H1 (cell line): ENCODE results near the gene OR4C6. TPM values are rescaled to one million over a fixed set of nuclear protein-coding genes. Genes with fewer than 3 reads are reported as not detected.

ENCODE experiments used
- CTCF ChIA-PET: fragments of 300-600 bp; sonication (Branson Sonifier 250); formaldehyde crosslinking; loops from one replicate; lab custom pipeline; 2021; ENCODE audit not compliant: partially characterized antibody; lab: Charles Lee
- POLR2A ChIA-PET: fragments of 300-600 bp; sonication (Branson Sonifier 250); formaldehyde crosslinking; loops from one replicate; lab custom pipeline; 2021; ENCODE audit warnings: inconsistent platforms; ENCODE audit not compliant: partially characterized antibody; lab: Charles Lee
- DNase-seq, 2 experiments: peaks; one replicate each; pipeline versions ENCODE4 v3.0.0 to v3.0.0-alpha.2; 2010 to 2022; ENCODE audit warnings: low spot score in 2 of 2, low read depth in 1 of 2, mixed read lengths in 1 of 2
- FAIRE-seq: peaks from 2 replicates; lab custom pipeline; 2011; peaks lifted over from hg19 to GRCh38; lab: Jason Lieb, UNC
- H2AFZ ChIP-seq: 2 replicates; pipeline ENCODE4 v1.8.1; 2012; ENCODE audit warnings: low read length, inconsistent platforms
- H2AK5ac ChIP-seq: 2 replicates; pipeline ENCODE4 v1.6.1; 2013; ENCODE audit warnings: low read depth, low read length
- H2BK120ac ChIP-seq: replicated peaks from 2 replicates; pipeline ENCODE3; 2013; ENCODE audit warnings: low read depth, low read length, inconsistent platforms
- H2BK12ac ChIP-seq: 2 replicates; pipeline ENCODE4 v1.6.1; 2013; ENCODE audit warnings: low read depth, low read length
- H2BK15ac ChIP-seq: 2 replicates; pipeline ENCODE4 v1.6.1; 2013; ENCODE audit warnings: low read length
- H2BK20ac ChIP-seq: 2 replicates; pipeline ENCODE4 v1.6.1; 2013; ENCODE audit warnings: low read length
- H2BK5ac ChIP-seq: 2 replicates; pipeline ENCODE4 v1.6.1; 2013; ENCODE audit warnings: low read depth, low read length
- H3K14ac ChIP-seq: 2 replicates; pipeline ENCODE4 v1.6.1; 2013; ENCODE audit warnings: inconsistent platforms; ENCODE audit not compliant: insufficient read length
- H3K18ac ChIP-seq: 2 replicates; pipeline ENCODE4 v1.6.1; 2013; ENCODE audit warnings: low read length; ENCODE audit errors: extremely low read depth
- H3K23ac ChIP-seq: 2 replicates; pipeline ENCODE4 v1.6.1; 2013; ENCODE audit warnings: inconsistent platforms; ENCODE audit not compliant: insufficient read length
- H3K23me2 ChIP-seq: 2 replicates; pipeline ENCODE4 v1.6.1; 2013; ENCODE audit warnings: low read depth, low read length
- H3K27ac ChIP-seq: 2 replicates; pipeline ENCODE4 v1.6.1; 2011; ENCODE audit warnings: low read depth, low read length, inconsistent platforms
- H3K27me3 ChIP-seq, 4 experiments: replicated peaks in 1 of 4; 1 replicate in 1 of 4; 2 replicates in 3 of 4; pipeline versions ENCODE4 v1.6.1 to v1.8.1; 2011 to 2013; ENCODE audit warnings: low read length in 3 of 4, mild to moderate bottlenecking in 3 of 4, inconsistent platforms in 2 of 4, mixed read lengths in 2 of 4, moderate library complexity in 1 of 4; ENCODE audit not compliant: control insufficient read depth in 3 of 4, insufficient read depth in 3 of 4; ENCODE audit errors: extremely low read depth in 1 of 4
- H3K36me3 ChIP-seq, 4 experiments: 2 replicates each; pipeline versions ENCODE4 v1.6.1 to v1.8.1; 2011 to 2013; ENCODE audit warnings: mild to moderate bottlenecking in 4 of 4, low read length in 3 of 4, moderate library complexity in 2 of 4, control low read depth in 1 of 4, inconsistent platforms in 1 of 4; ENCODE audit not compliant: insufficient read depth in 4 of 4, control insufficient read depth in 2 of 4
- H3K4ac ChIP-seq: replicated peaks from 2 replicates; pipeline ENCODE3; 2013; ENCODE audit warnings: low read length, low read depth, mixed read lengths, inconsistent platforms; ENCODE audit not compliant: insufficient read length
- H3K4me1 ChIP-seq, 4 experiments: replicated peaks in 1 of 4; 1 replicate in 1 of 4; 2 replicates in 3 of 4; pipeline versions ENCODE4 v1.6.1 to v1.8.1; 2011 to 2013; ENCODE audit warnings: low read length in 3 of 4, inconsistent platforms in 2 of 4, mixed read lengths in 1 of 4; ENCODE audit not compliant: insufficient read depth in 4 of 4, control insufficient read depth in 3 of 4
- H3K4me2 ChIP-seq, 2 experiments: 2 replicates each; pipeline versions ENCODE4 v1.6.1 to v1.8.1; 2011 to 2013; ENCODE audit warnings: low read depth in 2 of 2, low read length in 2 of 2, control low read depth in 1 of 2, inconsistent platforms in 1 of 2, mild to moderate bottlenecking in 1 of 2; ENCODE audit not compliant: insufficient read depth in 1 of 2
- H3K4me3 ChIP-seq, 4 experiments: fragments of 200-600, 300-600 bp in 1 of 4; sonication (generic), shearing (Covaris generic), sonication (Bioruptor Twin) in 1 of 4; 2 replicates each; pipeline versions ENCODE4 v1.5.1 to v1.8.1; 2011 to 2016; ENCODE audit warnings: low read length in 4 of 4, low read depth in 3 of 4, control low read depth in 2 of 4, inconsistent platforms in 2 of 4, mild to moderate bottlenecking in 2 of 4, mixed read lengths in 1 of 4, moderate library complexity in 1 of 4; ENCODE audit not compliant: insufficient read depth in 2 of 4; ENCODE audit errors: extremely low read depth in 1 of 4
- H3K56ac ChIP-seq: replicated peaks from 2 replicates; pipeline ENCODE3; 2013; ENCODE audit warnings: low read depth, mild to moderate bottlenecking, mixed read lengths, low read length, inconsistent platforms; ENCODE audit not compliant: insufficient read length
- H3K79me1 ChIP-seq: 2 replicates; pipeline ENCODE4 v1.6.1; 2013; ENCODE audit warnings: low read depth, low read length, control low read depth
- H3K79me2 ChIP-seq, 2 experiments: 2 replicates each; pipeline versions ENCODE4 v1.6.1 to v1.8.1; 2012 to 2013; ENCODE audit warnings: low read length in 2 of 2, mild to moderate bottlenecking in 2 of 2, inconsistent platforms in 1 of 2; ENCODE audit not compliant: insufficient read depth in 2 of 2, control insufficient read depth in 1 of 2
- H3K9ac ChIP-seq, 4 experiments: replicated peaks in 1 of 4; 1 replicate in 1 of 4; 2 replicates in 3 of 4; pipeline versions ENCODE4 v1.6.1 to v1.8.1; 2011 to 2013; ENCODE audit warnings: low read depth in 3 of 4, low read length in 3 of 4, control low read depth in 2 of 4, mild to moderate bottlenecking in 2 of 4, moderate library complexity in 2 of 4, inconsistent platforms in 1 of 4; ENCODE audit errors: extremely low read depth in 1 of 4
- H3K9me3 ChIP-seq, 2 experiments: 2 replicates each; pipeline versions ENCODE4 v1.6.1 to v1.8.1; 2012 to 2013; ENCODE audit warnings: mild to moderate bottlenecking in 2 of 2, moderate library complexity in 2 of 2, control low read depth in 1 of 2, inconsistent platforms in 1 of 2, low read depth in 1 of 2, low read length in 1 of 2, mixed read lengths in 1 of 2; ENCODE audit not compliant: insufficient read depth in 2 of 2
- H4K20me1 ChIP-seq, 2 experiments: replicated peaks in 1 of 2; 2 replicates each; pipeline versions ENCODE3 to v1.8.1; 2011 to 2013; ENCODE audit warnings: inconsistent platforms in 2 of 2, low read length in 2 of 2, mild to moderate bottlenecking in 1 of 2; ENCODE audit not compliant: insufficient read depth in 2 of 2, control insufficient read depth in 1 of 2
- H4K5ac ChIP-seq: 2 replicates; pipeline ENCODE4 v1.6.1; 2013; ENCODE audit warnings: low read length, low read depth, mixed read lengths, inconsistent platforms; ENCODE audit not compliant: insufficient read length
- H4K8ac ChIP-seq: 2 replicates; pipeline ENCODE4 v1.8.0; 2013; ENCODE audit warnings: mild to moderate bottlenecking, moderate library complexity, low read length, inconsistent platforms; ENCODE audit not compliant: insufficient read depth; ENCODE audit errors: extremely low read depth
- H4K91ac ChIP-seq: replicated peaks from 2 replicates; pipeline ENCODE3; 2013; ENCODE audit warnings: low read length, mixed read lengths, inconsistent platforms; ENCODE audit not compliant: insufficient read length
- CEBPB ChIP-seq: IDR thresholded peaks from 2 replicates; pipeline ENCODE4 v1.6.1; 2012; ENCODE audit warnings: low read depth, low read length
- CTBP2 ChIP-seq: IDR thresholded peaks from 2 replicates; pipeline ENCODE4 v1.7.0; 2011; ENCODE audit warnings: borderline replicate concordance, mild to moderate bottlenecking, moderate library complexity, mixed read lengths, low read length; ENCODE audit not compliant: insufficient read depth, insufficient read length
- EP300 ChIP-seq, 2 experiments: IDR thresholded peaks; 1 replicate in 1 of 2; 2 replicates in 1 of 2; pipeline ENCODE4 v1.6.1; 2011 to 2012; ENCODE audit warnings: low read depth in 2 of 2, low read length in 2 of 2, mild to moderate bottlenecking in 2 of 2, borderline replicate concordance in 1 of 2, inconsistent platforms in 1 of 2, moderate library complexity in 1 of 2
- FOSL1 ChIP-seq: IDR thresholded peaks from 2 replicates; pipeline ENCODE4 v1.6.1; 2011; ENCODE audit warnings: mild to moderate bottlenecking, low read depth, low read length, moderate library complexity; ENCODE audit not compliant: insufficient read depth
- GABPA ChIP-seq: IDR thresholded peaks from 2 replicates; pipeline ENCODE4 v1.6.1; 2011; ENCODE audit warnings: mild to moderate bottlenecking, low read length, moderate library complexity, borderline replicate concordance; ENCODE audit not compliant: insufficient read depth
- KDM1A ChIP-seq: fragments of 200-600, 300-600 bp; sonication (generic); IDR thresholded peaks from 2 replicates; pipeline ENCODE4 v1.7.1; 2016; ENCODE audit warnings: mild to moderate bottlenecking, low read length, borderline replicate concordance
- KDM4A ChIP-seq: IDR thresholded peaks from one replicate; pipeline ENCODE4 v1.7.1; 2012; ENCODE audit warnings: low read depth, mild to moderate bottlenecking, moderate library complexity, low read length, inconsistent platforms; ENCODE audit not compliant: severe bottlenecking
- MAFK ChIP-seq: IDR thresholded peaks from 2 replicates; pipeline ENCODE4 v1.6.1; 2012; ENCODE audit warnings: low read depth, mild to moderate bottlenecking, improper control_type of control experiment, low read length
- POLR2A ChIP-seq, 2 experiments: IDR thresholded peaks; 1 replicate in 1 of 2; 2 replicates in 1 of 2; pipeline ENCODE4 v1.6.1; 2011; ENCODE audit warnings: low read depth in 2 of 2, low read length in 2 of 2, mild to moderate bottlenecking in 2 of 2; ENCODE audit errors: control extremely low read depth in 1 of 2
- SIX5 ChIP-seq: IDR thresholded peaks from 2 replicates; pipeline ENCODE4 v1.6.1; 2011; ENCODE audit warnings: mild to moderate bottlenecking, low read depth, low read length
- SP1 ChIP-seq: IDR thresholded peaks from 2 replicates; pipeline ENCODE4 v1.6.1; 2011; ENCODE audit warnings: low read depth, low read length
- SP2 ChIP-seq: IDR thresholded peaks from 2 replicates; pipeline ENCODE4 v1.6.1; 2012; ENCODE audit warnings: mild to moderate bottlenecking, low read length, inconsistent platforms
- SUZ12 ChIP-seq: fragments of 200-600 bp; sonication (generic); IDR thresholded peaks from 2 replicates; pipeline ENCODE4 v1.6.1; 2012; ENCODE audit warnings: mild to moderate bottlenecking, inconsistent platforms, low read length, moderate library complexity, mixed read lengths
- TBP ChIP-seq: IDR thresholded peaks from 2 replicates; pipeline ENCODE4 v1.6.1; 2011; ENCODE audit warnings: low read depth, low read length, improper control_type of control experiment
- WGBS, 2 experiments: shearing (Covaris generic) in 1 of 2; methylation state at CpG; one replicate each; pipeline versions ENCODE4 v1.1.6 to v1.1.7; 2013 to 2015; ENCODE audit warnings: low lambda C conversion rate in 2 of 2, mixed read lengths in 2 of 2, inconsistent platforms in 1 of 2, low coverage in 1 of 2, missing lambda C conversion rate in 1 of 2; ENCODE audit not compliant: insufficient replicate concordance in 2 of 2, insufficient coverage in 1 of 2, insufficient read length in 1 of 2; ENCODE audit errors: extremely low coverage in 1 of 2, missing lambda C conversion rate in 1 of 2; 5-methylcytosine and 5-hydroxymethylcytosine counted together
- polyA plus RNA-seq, 7 experiments: library from polyadenylated mRNA; depleted of rRNA in 3 of 7; stranded (reverse) in 5 of 7; unstranded in 2 of 7; fragments of >200 nt in 5 of 7; fragments of 200-250 nt in 2 of 7; gene quantifications; 1 replicate in 5 of 7; 2 replicates in 1 of 7; 4 replicates in 1 of 7; pipeline versions ENCODE4 v1.2.1 to v1.2.3, GENCODE V29; 2011 to 2013; ENCODE audit warnings: missing spikeins in 2 of 7, mixed read lengths in 2 of 7
- total RNA-seq: library from RNA; stranded (reverse); fragmentation: NEBNext Ultra II Directional; extraction: Animal tissue kit (Norgen Biotek cat#: 25700); gene quantifications from 2 replicates; pipeline ENCODE4 v1.2.1, GENCODE V29; 2021

The OR4C6 gene
- total and polyA plus RNA-seq, 2 of the 8 experiments (the other 6 are each of a cell fraction or from before 2014, with no cell fraction given): not detected

DNA sequence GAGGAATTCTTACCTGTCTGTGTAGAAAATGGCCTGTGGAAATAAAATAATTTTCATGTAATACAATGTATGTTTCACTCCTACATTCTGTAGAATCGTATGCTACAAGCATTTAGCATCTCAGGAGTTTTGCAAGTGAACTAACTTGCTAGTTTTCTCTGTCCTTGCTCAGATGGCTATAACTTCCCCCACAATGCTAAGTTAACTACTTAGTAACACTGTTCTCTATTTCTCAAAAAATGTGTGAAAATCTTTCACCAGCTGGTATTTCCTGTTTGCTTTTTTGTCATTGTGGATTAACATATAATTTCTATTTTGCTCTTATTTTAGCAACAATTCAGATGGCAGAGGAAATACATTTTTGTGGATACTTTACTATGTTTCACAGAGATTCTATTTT, 9.4 kb upstream of the OR4C6 start:
- Histone ChIP-seq H2AK5ac (no peak overlapping the region), H4K91ac (no peak overlapping the region), H3K9ac (no peak overlapping the region), H3K4me1 (no peaks in the 10 kb centered on the region), H3K79me2 (no peaks in the 10 kb centered on the region), H3K4me3 (no peak overlapping the region), H3K18ac (no peak overlapping the region), H3K56ac (no peak overlapping the region), H4K5ac (no peak overlapping the region), H2AFZ (no peak overlapping the region), H3K27me3 (no peaks in the 10 kb centered on the region), H2BK5ac (no peak overlapping the region), H3K36me3 (no peaks in the 10 kb centered on the region), H3K4ac (no peak overlapping the region), H3K4me2 (no peak overlapping the region), H3K9me3 (peaks cover 18 to 33% of the 10 kb centered on the region in 2 experiments), H3K23me2 (no peaks in the 10 kb centered on the region), H3K79me1 (no peaks in the 10 kb centered on the region), H2BK120ac (no peak overlapping the region), H3K27ac (no peak overlapping the region), H4K20me1 (no peaks in the 10 kb centered on the region), H2BK12ac (no peak overlapping the region), H2BK15ac (no peak overlapping the region), H3K14ac (no peak overlapping the region), H4K8ac (no peak overlapping the region), H2BK20ac (no peak overlapping the region), H3K23ac (no peak overlapping the region)
- DNase-seq (no peak), FAIRE-seq (no peak)
- 92% methylated on average over 1 of the region's 1 CpG; no CpG with 5 or more reads in 1 of the 2 experiments for WGBS, 2 experiments
- POLR2A ChIA-PET: no interaction called here
- CTCF ChIA-PET: no interaction called here
- no peak for TF ChIP-seq SP1
- TF ChIP-seq MAFK: no peak
- TF ChIP-seq SIX5: no peak
- no peak for TF ChIP-seq KDM1A
- TF ChIP-seq KDM4A: no peak
- no peak for TF ChIP-seq FOSL1
- TF ChIP-seq GABPA: no peak
- TF ChIP-seq SP2: no peak
- no peak for TF ChIP-seq EP300 (IDR thresholded peaks at IDR 0.05; ENCODE audit: borderline replicate concordance in 1 of 2, low read depth in 2 of 2, low read length in 2 of 2)
- TF ChIP-seq CEBPB: no peak
- no peak for TF ChIP-seq POLR2A (IDR thresholded peaks at IDR 0.05; ENCODE audit: control extremely low read depth in 1 of 2, low read depth in 2 of 2, low read length in 2 of 2)
- no peak for TF ChIP-seq SUZ12
- TF ChIP-seq CTBP2: no peak
- no peak for TF ChIP-seq TBP
